Measurements from ENCODE around the gene CASP10. TPM values are rescaled to one million over a fixed set of nuclear protein-coding genes. Genes with fewer than 3 reads are reported as not detected.

The CASP10 gene
- total RNA-seq, 1 experiment from 2014 or later = 1.2 TPM

DNA sequence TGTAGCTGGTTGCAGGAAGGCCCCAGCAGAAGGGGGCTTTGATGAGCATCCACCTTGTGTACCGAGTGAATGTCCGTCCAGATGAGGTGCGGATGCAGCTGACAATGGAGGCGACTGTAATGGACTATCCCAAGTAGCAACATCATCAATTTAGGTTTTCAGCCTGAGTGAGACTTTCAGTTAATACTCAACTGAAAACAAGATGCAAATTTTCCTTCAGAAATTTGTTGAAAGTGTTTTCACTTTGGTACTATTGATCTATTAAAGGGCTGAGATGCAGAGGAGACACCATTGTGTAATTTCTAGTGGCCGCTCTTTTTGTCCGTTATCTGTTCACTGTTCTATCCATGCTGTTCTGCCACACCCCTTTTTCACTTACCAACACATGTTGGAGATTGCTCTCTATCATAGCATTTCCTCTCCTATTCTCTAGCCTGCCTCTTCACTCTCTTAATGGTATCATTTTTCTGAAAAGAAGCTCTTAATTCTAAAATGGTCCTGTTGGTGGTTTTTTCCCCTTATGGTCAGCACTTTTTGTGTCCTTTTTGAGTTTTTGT, 65.4 kb downstream of the CASP10 start:
- no TSS peak for BruUV-seq (replicated peaks)
- H3K4me1 ChIP-seq (ENCODE audit: insufficient read depth, low read length, poor library complexity, severe bottlenecking) = no peaks in the 10 kb centered on the region
- ChIA-PET POLR2A (ENCODE audit: low non-redundant PET) (no interaction called here), CTCF (no interaction called here)
- no peak for TF ChIP-seq EZH2 (IDR thresholded peaks at IDR 0.05; ENCODE audit: borderline replicate concordance, low read depth, low read length, poor library complexity, severe bottlenecking)
- TF ChIP-seq, protein P1, sequence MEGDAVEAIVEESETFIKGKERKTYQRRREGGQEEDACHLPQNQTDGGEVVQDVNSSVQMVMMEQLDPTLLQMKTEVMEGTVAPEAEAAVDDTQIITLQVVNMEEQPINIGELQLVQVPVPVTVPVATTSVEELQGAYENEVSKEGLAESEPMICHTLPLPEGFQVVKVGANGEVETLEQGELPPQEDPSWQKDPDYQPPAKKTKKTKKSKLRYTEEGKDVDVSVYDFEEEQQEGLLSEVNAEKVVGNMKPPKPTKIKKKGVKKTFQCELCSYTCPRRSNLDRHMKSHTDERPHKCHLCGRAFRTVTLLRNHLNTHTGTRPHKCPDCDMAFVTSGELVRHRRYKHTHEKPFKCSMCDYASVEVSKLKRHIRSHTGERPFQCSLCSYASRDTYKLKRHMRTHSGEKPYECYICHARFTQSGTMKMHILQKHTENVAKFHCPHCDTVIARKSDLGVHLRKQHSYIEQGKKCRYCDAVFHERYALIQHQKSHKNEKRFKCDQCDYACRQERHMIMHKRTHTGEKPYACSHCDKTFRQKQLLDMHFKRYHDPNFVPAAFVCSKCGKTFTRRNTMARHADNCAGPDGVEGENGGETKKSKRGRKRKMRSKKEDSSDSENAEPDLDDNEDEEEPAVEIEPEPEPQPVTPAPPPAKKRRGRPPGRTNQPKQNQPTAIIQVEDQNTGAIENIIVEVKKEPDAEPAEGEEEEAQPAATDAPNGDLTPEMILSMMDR (conservative IDR thresholded peaks at IDR 0.05; ENCODE audit: low read depth, low read length) = no peak
- H3K4me3 ChIP-seq (ENCODE audit: low read depth, low read length, poor library complexity, severe bottlenecking) = no peak overlapping the region
- H3K9me3 ChIP-seq (ENCODE audit: low read depth, low read length, poor library complexity, severe bottlenecking) = no peaks in the 10 kb centered on the region
- intact Hi-C loops (cut with micrococcal nuclease; ENCODE audit: unreplicated experiment) = no loop called here
- no peaks in the 10 kb centered on the region for H3K27me3 ChIP-seq (replicated peaks; ENCODE audit: insufficient read depth, low read depth, low read length, poor library complexity)
- H3K27ac ChIP-seq (ENCODE audit: low read depth, low read length, poor library complexity, severe bottlenecking) = no peak overlapping the region
- H3K36me3 ChIP-seq (ENCODE audit: insufficient read depth, low read length, poor library complexity, severe bottlenecking) = no peaks in the 10 kb centered on the region
- no peak for DNase-seq (ENCODE audit: low spot score)

DNA sequence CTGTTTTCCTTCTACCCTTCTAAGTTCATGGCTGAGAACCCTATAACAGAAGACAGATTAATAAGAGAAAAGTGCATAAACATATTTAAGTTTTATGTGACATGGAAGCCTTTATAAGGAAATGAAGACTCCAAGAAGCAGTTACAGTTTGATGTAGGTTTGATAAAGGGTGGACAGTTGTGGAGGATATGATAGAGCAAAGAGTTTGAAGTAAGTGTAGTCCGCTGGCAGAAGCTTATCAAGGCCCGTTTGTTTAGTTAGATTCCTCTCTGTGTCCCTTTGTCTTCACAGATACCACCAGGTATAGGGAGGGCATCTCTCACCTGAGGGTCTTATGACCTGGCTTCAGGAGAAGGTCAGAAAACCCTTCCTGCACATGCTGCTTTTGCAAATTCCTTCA, 66.9 kb downstream of the CASP10 start:
- Histone ChIP-seq H3K4me1 (ENCODE audit: insufficient read depth, low read length, poor library complexity, severe bottlenecking) (no peaks in the 10 kb centered on the region), H3K27ac (ENCODE audit: low read depth, low read length, poor library complexity, severe bottlenecking) (no peak overlapping the region), H3K27me3 (replicated peaks; ENCODE audit: insufficient read depth, low read depth, low read length, poor library complexity) (no peaks in the 10 kb centered on the region), H3K36me3 (ENCODE audit: insufficient read depth, low read length, poor library complexity, severe bottlenecking) (no peaks in the 10 kb centered on the region), H3K4me3 (ENCODE audit: low read depth, low read length, poor library complexity, severe bottlenecking) (no peak overlapping the region), H3K9me3 (ENCODE audit: low read depth, low read length, poor library complexity, severe bottlenecking) (no peaks in the 10 kb centered on the region)
- ChIA-PET CTCF (no interaction called here), POLR2A (ENCODE audit: low non-redundant PET) (no interaction called here)
- intact Hi-C loops (cut with micrococcal nuclease; ENCODE audit: unreplicated experiment) = no loop called here
- TF ChIP-seq, protein P1 (conservative IDR thresholded peaks at IDR 0.05; ENCODE audit: low read depth, low read length) = no peak
- TF ChIP-seq EZH2 (IDR thresholded peaks at IDR 0.05; ENCODE audit: borderline replicate concordance, low read depth, low read length, poor library complexity, severe bottlenecking) = no peak
- DNase-seq (ENCODE audit: low spot score) = no peak
- no TSS peak for BruUV-seq (replicated peaks)

DNA sequence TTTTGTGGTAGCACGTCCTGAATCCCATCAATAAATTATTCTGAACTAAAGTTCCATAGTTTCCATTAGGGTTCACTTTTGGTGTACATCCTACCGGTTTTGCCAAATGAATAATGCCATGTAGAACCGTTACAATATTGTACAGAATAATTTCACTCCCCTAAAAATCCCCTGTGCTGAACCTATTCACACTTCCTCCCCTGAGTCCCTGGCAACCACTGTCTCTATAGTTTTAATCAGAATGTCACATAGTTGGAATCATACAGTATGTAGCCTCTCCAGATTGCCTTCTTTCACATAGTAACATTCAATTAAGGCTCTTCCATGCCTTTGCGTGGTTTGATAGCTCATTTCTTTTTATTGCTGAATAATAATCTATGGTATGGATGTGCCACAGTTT, 67.8 kb downstream of the CASP10 start:
- no peak for DNase-seq (ENCODE audit: low spot score)

More for the DNA sequence above, 67.8 kb downstream of the CASP10 start:
- Histone ChIP-seq H3K9me3 (ENCODE audit: low read depth, low read length, poor library complexity, severe bottlenecking) (no peaks in the 10 kb centered on the region), H3K27ac (ENCODE audit: low read depth, low read length, poor library complexity, severe bottlenecking) (no peak overlapping the region), H3K4me1 (ENCODE audit: insufficient read depth, low read length, poor library complexity, severe bottlenecking) (peaks cover 4% of the 10 kb centered on the region), H3K36me3 (ENCODE audit: insufficient read depth, low read length, poor library complexity, severe bottlenecking) (no peaks in the 10 kb centered on the region), H3K4me3 (ENCODE audit: low read depth, low read length, poor library complexity, severe bottlenecking) (no peak overlapping the region), H3K27me3 (replicated peaks; ENCODE audit: insufficient read depth, low read depth, low read length, poor library complexity) (no peaks in the 10 kb centered on the region)
- intact Hi-C loops (cut with micrococcal nuclease; ENCODE audit: unreplicated experiment) = no loop called here
- TF ChIP-seq, protein P1 (conservative IDR thresholded peaks at IDR 0.05; ENCODE audit: low read depth, low read length) = no peak
- no peak for TF ChIP-seq EZH2 (IDR thresholded peaks at IDR 0.05; ENCODE audit: borderline replicate concordance, low read depth, low read length, poor library complexity, severe bottlenecking)
- BruUV-seq (replicated peaks) = no TSS peak
- CTCF ChIA-PET = no interaction called here
- POLR2A ChIA-PET (ENCODE audit: low non-redundant PET) = no interaction called here

Measured in A673 (cell line).